Thymus (tissue), 11 donors: ENCODE measurements around the gene OAS3. TPM values are rescaled to one million over a fixed set of nuclear protein-coding genes. Genes with fewer than 3 reads are reported as not detected.

Experiments used
- DNase-seq, 9 donors: peaks; one replicate each; pipeline ENCODE4 v3.0.0-alpha.2; 2013; ENCODE audit warnings: low spot score in 9 of 9, low read depth in 6 of 9, missing footprints in 1 of 9
- H3K27ac ChIP-seq, 2 donors: one replicate each; pipeline ENCODE4 v1.5.1; 2013; ENCODE audit warnings: control low read depth in 1 of 2, low read depth in 1 of 2, low read length in 1 of 2, mild to moderate bottlenecking in 1 of 2, moderate library complexity in 1 of 2
- H3K27me3 ChIP-seq, 2 donors: one replicate each; pipeline ENCODE4 v1.5.1; 2013; ENCODE audit warnings: low read length in 1 of 2; ENCODE audit not compliant: control insufficient read depth in 2 of 2, insufficient read depth in 1 of 2
- H3K36me3 ChIP-seq, 2 donors: one replicate each; pipeline ENCODE4 v1.5.1; 2013; ENCODE audit warnings: low read length in 1 of 2, mild to moderate bottlenecking in 1 of 2, moderate library complexity in 1 of 2; ENCODE audit not compliant: control insufficient read depth in 2 of 2, insufficient read depth in 2 of 2
- H3K4me1 ChIP-seq, 2 donors: one replicate each; pipeline ENCODE4 v1.5.1; 2013; ENCODE audit warnings: low read length in 2 of 2; ENCODE audit not compliant: control insufficient read depth in 2 of 2, insufficient read depth in 2 of 2
- H3K4me3 ChIP-seq, 2 donors: one replicate each; pipeline ENCODE4 v1.5.1; 2013; ENCODE audit warnings: low read length in 2 of 2, control low read depth in 1 of 2, mild to moderate bottlenecking in 1 of 2
- H3K9me3 ChIP-seq, 2 donors: one replicate each; pipeline ENCODE4 v1.5.1; 2013; ENCODE audit warnings: low read length in 1 of 2, mild to moderate bottlenecking in 1 of 2; ENCODE audit not compliant: control insufficient read depth in 2 of 2, insufficient read depth in 1 of 2
- WGBS: extraction: QIAGEN DNeasy Blood & Tissue Kit; methylation state at CpG from one replicate; pipeline ENCODE4 v1.1.7; 2013; 5-methylcytosine and 5-hydroxymethylcytosine counted together
- polyA plus RNA-seq: library from polyadenylated mRNA; stranded (reverse); fragments of 200-250 nt; gene quantifications from one replicate; pipeline ENCODE4 v1.2.3, GENCODE V29; 2013
- total RNA-seq: library from RNA; stranded (reverse); fragments of 120-200 nt; gene quantifications from one replicate; pipeline ENCODE4 v1.2.4, GENCODE V29; 2013
- donor health status: healthy.

Gene OAS3
- total and polyA plus RNA-seq, 2 donors = 10.2 to 12.7 TPM

GRCh38 chr12:112932485-112933128 lies 5.7 kb upstream of the OAS3 start:
- DNase-seq = no peak
- H3K4me3 ChIP-seq = no peak overlapping the region
- H3K9me3 ChIP-seq = no peaks in the 10 kb centered on the region
- H3K36me3 ChIP-seq = no peaks in the 10 kb centered on the region
- H3K27me3 ChIP-seq = no peaks in the 10 kb centered on the region
- H3K27ac ChIP-seq = no peak overlapping the region
- no peaks in the 10 kb centered on the region for H3K4me1 ChIP-seq
- WGBS = 94% methylated on average over 6 of the region's 6 CpGs

- H3K9me3 ChIP-seq = no peaks in the 10 kb centered on the region
- H3K27ac ChIP-seq = no peak overlapping the region
- no peaks in the 10 kb centered on the region for H3K27me3 ChIP-seq
- peaks cover 0 to 2% of the 10 kb centered on the region in 2 donors for H3K4me1 ChIP-seq
- no peak overlapping the region for H3K4me3 ChIP-seq
- no peaks in the 10 kb centered on the region for H3K36me3 ChIP-seq
- DNase-seq = no peak
- WGBS = 97% methylated on average over 2 of the region's 2 CpGs
These were observed 5.2 kb upstream of the OAS3 start for GRCh38 chr12:112933129-112933505.

- H3K27me3 ChIP-seq = no peaks in the 10 kb centered on the region
- H3K9me3 ChIP-seq = no peaks in the 10 kb centered on the region
- H3K4me1 ChIP-seq = peaks cover 12 to 20% of the 10 kb centered on the region in 2 donors
- peak overlapping the region in 1 of 2 donors; percentile 54 for H3K27ac ChIP-seq
- no peaks in the 10 kb centered on the region for H3K36me3 ChIP-seq
- DNase-seq = no peak
- 97% methylated on average over 1 of the region's 1 CpG for WGBS
- no peak overlapping the region for H3K4me3 ChIP-seq
These were observed 2.0 kb upstream of the OAS3 start for GRCh38 chr12:112936264-112936663.

- H3K36me3 ChIP-seq = peaks cover 0 to 5% of the 10 kb centered on the region in 2 donors
- no peaks in the 10 kb centered on the region for H3K27me3 ChIP-seq
- peak in 1 of 9 donors; percentile 16 for DNase-seq
- peak overlapping the region in 1 of 2 donors; percentile 32 for H3K27ac ChIP-seq
- peaks cover 12 to 20% of the 10 kb centered on the region in 2 donors for H3K4me1 ChIP-seq
- no peak overlapping the region for H3K4me3 ChIP-seq
- WGBS = 54% methylated on average over 2 of the region's 2 CpGs
- H3K9me3 ChIP-seq = no peaks in the 10 kb centered on the region
These were observed 1.3 kb upstream of the OAS3 start for GRCh38 chr12:112936927-112937326.

GRCh38 chr12:112938751-112939150 lies 477 bp downstream of the OAS3 start:
- Histone ChIP-seq H3K9me3 (no peaks in the 10 kb centered on the region), H3K36me3 (peaks cover 0 to 5% of the 10 kb centered on the region in 2 donors), H3K4me3 (peak overlapping the region; percentile 64), H3K27me3 (no peaks in the 10 kb centered on the region), H3K27ac (peak overlapping the region; percentile 64 to 80), H3K4me1 (peaks cover 12 to 20% of the 10 kb centered on the region in 2 donors)
- WGBS = 25% methylated on average over 11 of the region's 11 CpGs
- DNase-seq = peak in 1 of 9 donors; percentile 7

- Histone ChIP-seq H3K4me3 (peak overlapping the region; percentile 35 to 64), H3K9me3 (no peaks in the 10 kb centered on the region), H3K27me3 (no peaks in the 10 kb centered on the region), H3K4me1 (peaks cover 12 to 20% of the 10 kb centered on the region in 2 donors), H3K36me3 (peaks cover 5% of the 10 kb centered on the region in 2 donors), H3K27ac (peak overlapping the region in 1 of 2 donors; percentile 0)
- WGBS = 3% methylated on average over 7 of the region's 7 CpGs
- peak in 3 of 9 donors; percentile 18 to 56 (median 27) for DNase-seq
These were observed 1.6 kb downstream of the OAS3 start for GRCh38 chr12:112939761-112940381.

- Histone ChIP-seq H3K27ac (no peak overlapping the region), H3K9me3 (no peaks in the 10 kb centered on the region), H3K4me3 (no peak overlapping the region), H3K4me1 (peaks cover 12 to 20% of the 10 kb centered on the region in 2 donors), H3K36me3 (peaks cover 5 to 12% of the 10 kb centered on the region in 2 donors), H3K27me3 (no peaks in the 10 kb centered on the region)
- no peak for DNase-seq
- WGBS = 96% methylated on average over 16 of the region's 16 CpGs
These were observed 3.5 kb downstream of the OAS3 start for GRCh38 chr12:112941528-112942335.

GRCh38 chr12:112942572-112942971 lies 4.3 kb downstream of the OAS3 start:
- Histone ChIP-seq H3K4me1 (peaks cover 12 to 20% of the 10 kb centered on the region in 2 donors), H3K36me3 (peaks cover 5 to 15% of the 10 kb centered on the region in 2 donors), H3K4me3 (no peak overlapping the region), H3K9me3 (no peaks in the 10 kb centered on the region), H3K27me3 (no peaks in the 10 kb centered on the region), H3K27ac (no peak overlapping the region)
- DNase-seq = no peak
- 100% methylated on average over 1 of the region's 1 CpG for WGBS
